ENCODE data around the gene WNT3.
"Not testable (repeated sequence)": the region's sequence is repeated elsewhere in the genome, so short reads cannot be mapped to it uniquely, and the experiment has no call there.

- TF ChIP-seq POLR2A, CTCF, EP300 (IDR thresholded peaks at IDR 0.05): not testable (repeated sequence)
Observed at GRCh38 chr17:46757588-46757987, 60.9 kb downstream of the WNT3 start.
